ENCODE data around the gene CCDC141.

CCDC141 gene

GRCh38 chr2:178828486-178828881, 221.5 kb downstream of the CCDC141 start:
- no peak for DNase-seq (ENCODE audit: low read depth in 2 of 2)

- DNase-seq (ENCODE audit: low read depth in 2 of 2), result no peak
Measured at GRCh38 chr2:178827739-178828485, 222.0 kb downstream of the CCDC141 start.

- DNase-seq (ENCODE audit: low read depth in 2 of 2), result no peak
Measured at GRCh38 chr2:178827111-178827510, 222.8 kb downstream of the CCDC141 start.

- no peak for DNase-seq (ENCODE audit: low read depth in 2 of 2)
Measured at GRCh38 chr2:178825183-178825582, 224.8 kb downstream of the CCDC141 start.

- DNase-seq (ENCODE audit: low read depth in 2 of 2), result no peak
Measured at GRCh38 chr2:178824181-178824580, 225.8 kb downstream of the CCDC141 start.

GRCh38 chr2:178819992-178820391, 229.9 kb downstream of the CCDC141 start:
- no peak for DNase-seq (ENCODE audit: low read depth in 2 of 2)

GRCh38 chr2:178819147-178819875, 230.6 kb downstream of the CCDC141 start:
- no peak for DNase-seq (ENCODE audit: low read depth in 2 of 2)

GRCh38 chr2:178811901-178812300, 238.0 kb downstream of the CCDC141 start:
- DNase-seq (ENCODE audit: low read depth in 2 of 2), result no peak

GRCh38 chr2:178811045-178811444, 238.9 kb downstream of the CCDC141 start:
- DNase-seq (ENCODE audit: low read depth in 2 of 2), result no peak

GRCh38 chr2:178810422-178810821, 239.5 kb downstream of the CCDC141 start:
- DNase-seq (ENCODE audit: low read depth in 2 of 2), result no peak

GRCh38 chr2:178807227-178808008, 242.5 kb downstream of the CCDC141 start, which contains the start of gene TTN:
TSS of gene TTN (minus strand) at chr2:178807423. CDS start at chr2:178804642, 2,781 bp downstream.
- DNase-seq (ENCODE audit: low read depth in 2 of 2), result no peak

GRCh38 chr2:178806543-178806942, 243.4 kb downstream of the CCDC141 start:
- no peak for DNase-seq (ENCODE audit: low read depth in 2 of 2)

GRCh38 chr2:178805457-178805856, 244.5 kb downstream of the CCDC141 start:
- no peak for DNase-seq (ENCODE audit: low read depth in 2 of 2)

GRCh38 chr2:178804791-178805190, 245.1 kb downstream of the CCDC141 start:
- no peak for DNase-seq (ENCODE audit: low read depth in 2 of 2)

GRCh38 chr2:178800510-178800909, 249.4 kb downstream of the CCDC141 start:
- DNase-seq (ENCODE audit: low read depth in 2 of 2), result no peak

GRCh38 chr2:178799305-178799704, 250.6 kb downstream of the CCDC141 start:
- DNase-seq (ENCODE audit: low read depth in 2 of 2), result no peak

GRCh38 chr2:178796079-178796677, 253.8 kb downstream of the CCDC141 start:
- DNase-seq (ENCODE audit: low read depth in 2 of 2), result no peak

- no peak for DNase-seq (ENCODE audit: low read depth in 2 of 2)
Measured at GRCh38 chr2:178787934-178788333, 262.0 kb downstream of the CCDC141 start.

GRCh38 chr2:178787155-178787554, 262.8 kb downstream of the CCDC141 start:
- DNase-seq (ENCODE audit: low read depth in 2 of 2), result no peak

GRCh38 chr2:178783889-178784288, 266.0 kb downstream of the CCDC141 start:
- no peak for DNase-seq (ENCODE audit: low read depth in 2 of 2)

GRCh38 chr2:178782236-178782635, 267.7 kb downstream of the CCDC141 start:
- DNase-seq (ENCODE audit: low read depth in 2 of 2), result no peak

All from stimulated activated CD8-positive, alpha-beta memory T cell treated with anti-CD3 and anti-CD28 coated beads, Interleukin-15, amount 100 ng/mL, for 48 hours (primary cell).